ENCODE results near the gene TOR1AIP2. TPM values are rescaled to one million over a fixed set of nuclear protein-coding genes. Genes with fewer than 3 reads are reported as not detected.
"Not testable (repeated sequence)": the region's sequence is repeated elsewhere in the genome, so short reads cannot be mapped to it uniquely, and the experiment has no call there.

The TOR1AIP2 gene
- total RNA-seq, 2 experiments from 2014 or later = 49.2 to 49.3 TPM

- ChIA-PET POLR2A (no interaction called here), CTCF (interaction anchor here (10.5 kb wide), 1 partner anchor 105 kb away, joined by 162 read pairs; no protein-coding TSS in a partner anchor)
- Mint-ChIP-seq H3K4me3 (no peak overlapping the region), H3K4me1 (peaks cover 2% of the 10 kb centered on the region), H3K27me3 (no peaks in the 10 kb centered on the region), H3K36me3 (ENCODE audit: low read depth) (no peaks in the 10 kb centered on the region), H3K9me3 (no peaks in the 10 kb centered on the region), H3K27ac (no peak overlapping the region)
- DNase-seq = no peak
These were observed 69.7 kb downstream of the TOR1AIP2 start for GRCh38 chr1:179807691-179808485.

GRCh38 chr1:179807291-179807690, 70.3 kb downstream of the TOR1AIP2 start:
- no peaks in the 10 kb centered on the region for H3K36me3 Mint-ChIP-seq (ENCODE audit: low read depth)
- peaks cover 2% of the 10 kb centered on the region for H3K4me1 Mint-ChIP-seq
- H3K9me3 Mint-ChIP-seq = no peaks in the 10 kb centered on the region
- no peak for DNase-seq
- CTCF ChIA-PET = interaction anchor here (10.5 kb wide), 1 partner anchor 104 kb away, joined by 162 read pairs; no protein-coding TSS in a partner anchor
- no peaks in the 10 kb centered on the region for H3K27me3 Mint-ChIP-seq
- H3K27ac Mint-ChIP-seq = no peak overlapping the region
- no peak overlapping the region for H3K4me3 Mint-ChIP-seq
- POLR2A ChIA-PET = no interaction called here

- no peaks in the 10 kb centered on the region for H3K27me3 Mint-ChIP-seq
- no peaks in the 10 kb centered on the region for H3K9me3 Mint-ChIP-seq
- H3K4me1 Mint-ChIP-seq = peaks cover 2% of the 10 kb centered on the region
- H3K36me3 Mint-ChIP-seq (ENCODE audit: low read depth) = no peaks in the 10 kb centered on the region
- CTCF ChIA-PET = interaction anchor here (1.7 to 10.5 kb wide), 2 partner anchors 8 to 103 kb away, joined by 6 to 162 read pairs; no protein-coding TSS in a partner anchor
- no peak overlapping the region for H3K27ac Mint-ChIP-seq
- DNase-seq = no peak
- H3K4me3 Mint-ChIP-seq = no peak overlapping the region
- POLR2A ChIA-PET = no interaction called here
These were observed 71.3 kb downstream of the TOR1AIP2 start for GRCh38 chr1:179806333-179806732.

GRCh38 chr1:179805291-179806195, 72.1 kb downstream of the TOR1AIP2 start:
- ChIA-PET POLR2A (no interaction called here), CTCF (interaction anchor here (1.7 to 10.5 kb wide), 2 partner anchors 9 to 102 kb away, joined by 6 to 162 read pairs; no protein-coding TSS in a partner anchor)
- Mint-ChIP-seq H3K9me3 (no peaks in the 10 kb centered on the region), H3K4me3 (no peak overlapping the region), H3K4me1 (peaks cover 2% of the 10 kb centered on the region), H3K27me3 (peaks cover 2% of the 10 kb centered on the region), H3K27ac (no peak overlapping the region), H3K36me3 (ENCODE audit: low read depth) (no peaks in the 10 kb centered on the region)
- DNase-seq = no peak

- H3K27me3 Mint-ChIP-seq; H3K36me3 Mint-ChIP-seq (ENCODE audit: low read depth); POLR2A ChIA-PET; H3K9me3 Mint-ChIP-seq; H3K27ac Mint-ChIP-seq; DNase-seq; H3K4me1 Mint-ChIP-seq; CTCF ChIA-PET; H3K4me3 Mint-ChIP-seq: not testable (repeated sequence)
These were observed 73.2 kb downstream of the TOR1AIP2 start for GRCh38 chr1:179804417-179804816.

- H3K4me3 Mint-ChIP-seq = no peak overlapping the region
- H3K36me3 Mint-ChIP-seq (ENCODE audit: low read depth) = no peaks in the 10 kb centered on the region
- H3K27me3 Mint-ChIP-seq = peaks cover 2% of the 10 kb centered on the region
- ChIA-PET CTCF (no interaction called here), POLR2A (no interaction called here)
- no peaks in the 10 kb centered on the region for H3K9me3 Mint-ChIP-seq
- H3K4me1 Mint-ChIP-seq = no peaks in the 10 kb centered on the region
- DNase-seq = no peak
- no peak overlapping the region for H3K27ac Mint-ChIP-seq
These were observed 73.7 kb downstream of the TOR1AIP2 start for GRCh38 chr1:179803918-179804317.

GRCh38 chr1:179803104-179803503, 74.5 kb downstream of the TOR1AIP2 start:
- peaks cover 2% of the 10 kb centered on the region for H3K27me3 Mint-ChIP-seq
- H3K27ac Mint-ChIP-seq = no peak overlapping the region
- no peaks in the 10 kb centered on the region for H3K36me3 Mint-ChIP-seq (ENCODE audit: low read depth)
- DNase-seq = no peak
- no peaks in the 10 kb centered on the region for H3K4me1 Mint-ChIP-seq
- ChIA-PET CTCF (interaction anchor here (0.7 kb wide), 1 partner anchor 11 kb away, joined by 3 read pairs; no protein-coding TSS in a partner anchor), POLR2A (no interaction called here)
- no peak overlapping the region for H3K4me3 Mint-ChIP-seq
- no peaks in the 10 kb centered on the region for H3K9me3 Mint-ChIP-seq

GRCh38 chr1:179800481-179800880, 77.1 kb downstream of the TOR1AIP2 start:
- ChIA-PET CTCF (interaction anchor here (1.2 kb wide), 1 partner anchor 15 kb away, joined by 3 read pairs; no protein-coding TSS in a partner anchor), POLR2A (no interaction called here)
- H3K27me3 Mint-ChIP-seq = peaks cover 2% of the 10 kb centered on the region
- no peaks in the 10 kb centered on the region for H3K9me3 Mint-ChIP-seq
- H3K4me3 Mint-ChIP-seq = no peak overlapping the region
- no peaks in the 10 kb centered on the region for H3K4me1 Mint-ChIP-seq
- no peaks in the 10 kb centered on the region for H3K36me3 Mint-ChIP-seq (ENCODE audit: low read depth)
- peak overlapping the region; percentile 20 for H3K27ac Mint-ChIP-seq
- no peak for DNase-seq

- ChIA-PET POLR2A (no interaction called here), CTCF (interaction anchor here (1.8 kb wide), 1 partner anchor 11 kb away, joined by 6 read pairs; no protein-coding TSS in a partner anchor)
- Mint-ChIP-seq H3K4me3 (no peak overlapping the region), H3K4me1 (no peaks in the 10 kb centered on the region), H3K27ac (no peak overlapping the region), H3K36me3 (ENCODE audit: low read depth) (no peaks in the 10 kb centered on the region), H3K27me3 (peaks cover 2% of the 10 kb centered on the region), H3K9me3 (no peaks in the 10 kb centered on the region)
- no peak for DNase-seq
These were observed 78.6 kb downstream of the TOR1AIP2 start for GRCh38 chr1:179798864-179799516.

GRCh38 chr1:179798213-179798863, 79.3 kb downstream of the TOR1AIP2 start:
- Mint-ChIP-seq H3K27me3 (peaks cover 2% of the 10 kb centered on the region), H3K4me1 (no peaks in the 10 kb centered on the region), H3K9me3 (no peaks in the 10 kb centered on the region), H3K27ac (no peak overlapping the region), H3K36me3 (ENCODE audit: low read depth) (no peaks in the 10 kb centered on the region), H3K4me3 (no peak overlapping the region)
- POLR2A ChIA-PET = no interaction called here
- CTCF ChIA-PET = interaction anchor here (1.8 kb wide), 1 partner anchor 11 kb away, joined by 6 read pairs; no protein-coding TSS in a partner anchor
- no peak for DNase-seq

- H3K9me3 Mint-ChIP-seq = no peaks in the 10 kb centered on the region
- ChIA-PET CTCF (no interaction called here), POLR2A (no interaction called here)
- no peak overlapping the region for H3K27ac Mint-ChIP-seq
- no peak for DNase-seq
- H3K36me3 Mint-ChIP-seq (ENCODE audit: low read depth) = no peaks in the 10 kb centered on the region
- H3K4me3 Mint-ChIP-seq = no peak overlapping the region
- no peaks in the 10 kb centered on the region for H3K27me3 Mint-ChIP-seq
- no peaks in the 10 kb centered on the region for H3K4me1 Mint-ChIP-seq
These were observed 82.9 kb downstream of the TOR1AIP2 start for GRCh38 chr1:179794669-179795068.

- no peak overlapping the region for H3K4me3 Mint-ChIP-seq
- H3K9me3 Mint-ChIP-seq = no peaks in the 10 kb centered on the region
- no peaks in the 10 kb centered on the region for H3K36me3 Mint-ChIP-seq (ENCODE audit: low read depth)
- no peaks in the 10 kb centered on the region for H3K4me1 Mint-ChIP-seq
- peaks cover 1% of the 10 kb centered on the region for H3K27me3 Mint-ChIP-seq
- ChIA-PET POLR2A (no interaction called here), CTCF (no interaction called here)
- H3K27ac Mint-ChIP-seq = no peak overlapping the region
- DNase-seq = no peak
These were observed 83.5 kb downstream of the TOR1AIP2 start for GRCh38 chr1:179794146-179794545.

Measured in activated CD4-positive, alpha-beta T cell treated with anti-CD3 and anti-CD28 coated beads, Interleukin-2, amount 10 ng/mL, durations not matched to agents 7 days and 5 days (primary cell).